Fibroblast of the aortic adventitia (primary cell): ENCODE data around the gene CLEC14A. TPM values are rescaled to one million over a fixed set of nuclear protein-coding genes. Genes with fewer than 3 reads are reported as not detected.

Experiments used
- DNase-seq: peaks from one replicate; pipeline ENCODE4 v3.0.0-alpha.2; 2010; ENCODE audit warnings: low read depth
- H3K4me3 ChIP-seq: 2 replicates; pipeline ENCODE4 v1.5.1; 2011; ENCODE audit warnings: low read depth, mild to moderate bottlenecking, control low read depth, low read length, moderate library complexity
- total RNA-seq: library from RNA; depleted of rRNA; stranded (reverse); fragments of >200 nt; gene quantifications from 2 replicates; pipeline ENCODE4 v1.2.3, GENCODE V29; 2012; ENCODE audit warnings: low replicate concordance
- TF ChIP-seq, protein P1 (sequence below): IDR thresholded peaks from 2 replicates; pipeline ENCODE4 v1.5.1; 2011; ENCODE audit warnings: mild to moderate bottlenecking, low read length, control low read depth, inconsistent platforms; ENCODE audit not compliant: insufficient read depth

The CLEC14A gene
- total RNA-seq, 1 donor: 0.63 TPM

DNA sequence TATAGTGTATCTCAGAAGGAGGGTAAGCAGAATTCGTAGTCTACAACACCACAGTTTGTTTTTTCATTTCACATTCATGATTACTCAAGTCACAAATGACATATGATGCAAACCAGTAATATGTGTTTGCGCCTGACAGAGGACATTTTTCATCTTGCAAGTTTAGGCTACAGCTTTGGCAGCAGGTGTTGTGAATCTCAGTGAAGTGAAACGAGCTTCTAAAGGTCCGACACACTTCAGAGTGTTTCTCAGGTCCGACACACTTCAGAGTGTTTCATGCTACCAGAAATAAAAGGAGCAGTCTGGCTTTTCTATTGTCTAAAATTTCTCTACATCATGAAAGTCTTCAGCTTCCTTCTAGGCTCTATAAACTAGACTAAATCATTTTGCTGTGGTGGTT, 22.7 kb downstream of the CLEC14A start:
- no peak for DNase-seq
- TF ChIP-seq, protein P1, sequence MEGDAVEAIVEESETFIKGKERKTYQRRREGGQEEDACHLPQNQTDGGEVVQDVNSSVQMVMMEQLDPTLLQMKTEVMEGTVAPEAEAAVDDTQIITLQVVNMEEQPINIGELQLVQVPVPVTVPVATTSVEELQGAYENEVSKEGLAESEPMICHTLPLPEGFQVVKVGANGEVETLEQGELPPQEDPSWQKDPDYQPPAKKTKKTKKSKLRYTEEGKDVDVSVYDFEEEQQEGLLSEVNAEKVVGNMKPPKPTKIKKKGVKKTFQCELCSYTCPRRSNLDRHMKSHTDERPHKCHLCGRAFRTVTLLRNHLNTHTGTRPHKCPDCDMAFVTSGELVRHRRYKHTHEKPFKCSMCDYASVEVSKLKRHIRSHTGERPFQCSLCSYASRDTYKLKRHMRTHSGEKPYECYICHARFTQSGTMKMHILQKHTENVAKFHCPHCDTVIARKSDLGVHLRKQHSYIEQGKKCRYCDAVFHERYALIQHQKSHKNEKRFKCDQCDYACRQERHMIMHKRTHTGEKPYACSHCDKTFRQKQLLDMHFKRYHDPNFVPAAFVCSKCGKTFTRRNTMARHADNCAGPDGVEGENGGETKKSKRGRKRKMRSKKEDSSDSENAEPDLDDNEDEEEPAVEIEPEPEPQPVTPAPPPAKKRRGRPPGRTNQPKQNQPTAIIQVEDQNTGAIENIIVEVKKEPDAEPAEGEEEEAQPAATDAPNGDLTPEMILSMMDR: no peak
- H3K4me3 ChIP-seq: no peak overlapping the region

DNA sequence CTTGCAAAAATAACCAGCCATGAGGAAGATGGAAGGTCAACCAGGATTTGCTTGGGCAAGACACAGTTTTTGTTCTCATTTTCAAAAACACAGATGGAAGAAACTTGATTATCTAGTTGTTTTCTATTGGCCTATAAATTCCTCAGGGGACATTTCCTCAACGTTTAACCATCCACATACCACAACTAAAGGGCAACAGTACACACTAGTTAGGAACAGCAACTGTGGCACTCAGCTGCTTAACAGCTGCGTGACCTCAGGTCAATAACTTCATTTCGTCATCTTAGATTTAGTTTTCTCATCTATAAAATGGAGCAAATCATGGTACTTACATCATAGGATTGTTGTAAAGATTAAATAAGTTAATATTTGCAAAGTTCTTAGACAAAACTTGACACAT, 29.5 kb downstream of the CLEC14A start:
- DNase-seq: no peak
- H3K4me3 ChIP-seq: no peak overlapping the region
- TF ChIP-seq, protein P1: no peak

DNA sequence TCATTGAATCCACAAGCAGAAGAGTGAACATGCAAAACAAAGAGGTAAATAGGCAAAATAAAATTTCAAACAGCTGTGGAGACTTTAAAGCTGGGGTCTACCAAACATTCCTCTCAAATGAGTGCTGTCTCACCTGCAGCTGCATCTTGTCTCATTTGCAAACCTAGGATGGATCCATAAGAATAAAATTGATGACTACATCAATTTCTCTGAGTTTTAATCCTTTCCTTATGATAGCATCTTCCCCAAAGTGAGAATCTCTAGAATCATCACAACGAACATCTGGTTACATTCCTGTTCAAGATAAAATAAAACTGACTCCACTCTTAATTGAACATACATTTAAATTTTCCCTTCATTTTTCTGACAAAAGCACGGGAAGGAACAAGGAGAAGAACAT, 29.9 kb downstream of the CLEC14A start:
- TF ChIP-seq, protein P1: no peak
- no peak for DNase-seq
- H3K4me3 ChIP-seq: no peak overlapping the region

DNA sequence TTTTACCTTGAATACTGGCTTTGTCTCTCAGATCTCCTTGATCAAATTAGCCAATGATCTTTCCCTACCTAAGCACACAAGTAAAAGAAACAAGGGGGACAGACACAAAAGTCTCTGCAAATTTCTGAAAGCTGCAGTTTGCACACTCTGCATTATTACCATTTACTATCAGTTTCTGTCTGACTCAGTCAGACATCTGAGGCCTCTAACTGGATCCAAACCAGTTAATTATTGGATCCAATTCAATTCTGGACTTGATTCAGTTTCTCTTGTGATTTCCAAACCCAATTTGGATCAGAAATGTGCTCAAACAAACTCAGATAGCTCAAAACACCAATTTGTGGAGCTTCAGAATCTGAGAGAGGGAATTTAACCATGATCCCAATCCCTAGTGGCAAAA, 31.6 kb downstream of the CLEC14A start:
- TF ChIP-seq, protein P1: no peak
- H3K4me3 ChIP-seq: no peak overlapping the region
- peak; percentile 35 for DNase-seq

DNA sequence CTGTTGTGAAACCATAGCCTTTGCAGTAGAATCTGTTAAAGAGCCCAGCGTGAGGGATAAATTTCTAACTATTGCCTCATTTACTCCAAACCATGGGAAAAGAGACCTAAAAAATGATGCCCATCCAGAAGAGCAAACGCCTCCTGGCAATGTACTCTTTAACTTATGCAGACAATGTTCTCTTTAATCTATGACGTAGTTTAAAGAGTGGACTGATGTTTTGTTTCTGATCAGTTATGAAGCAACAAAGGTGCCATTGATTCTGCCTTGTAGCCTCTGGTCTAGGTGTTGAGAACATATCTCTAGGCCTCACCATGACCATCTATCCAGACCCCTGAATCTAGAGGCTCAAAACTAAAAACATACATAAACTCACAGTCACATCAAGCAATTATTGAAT, 34.8 kb downstream of the CLEC14A start:
- TF ChIP-seq, protein P1: no peak
- DNase-seq: no peak

DNA sequence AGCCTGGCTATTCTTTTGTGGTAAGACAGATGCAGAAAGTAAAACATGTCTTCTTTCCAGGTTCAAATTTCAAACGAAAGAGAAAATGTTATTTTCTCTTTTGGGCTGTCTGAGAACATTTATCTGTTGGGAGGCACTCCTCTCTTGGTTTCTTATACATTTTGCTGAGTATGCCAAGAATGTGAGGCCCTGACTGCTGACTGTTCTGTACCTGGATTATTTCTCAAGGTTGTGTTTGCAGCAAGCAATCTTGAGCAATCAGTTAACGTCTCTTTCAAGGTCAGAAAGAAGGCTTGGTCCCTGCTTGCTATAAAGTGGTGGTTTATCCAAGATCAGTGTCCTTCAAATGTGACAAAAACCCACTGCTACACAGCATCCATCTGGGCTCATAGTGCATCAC, 38.3 kb downstream of the CLEC14A start:
- DNase-seq: no peak
- TF ChIP-seq, protein P1: no peak
- H3K4me3 ChIP-seq: no peak overlapping the region

More for the DNA sequence above, 34.8 kb downstream of the CLEC14A start:
- no peak overlapping the region for H3K4me3 ChIP-seq

DNA sequence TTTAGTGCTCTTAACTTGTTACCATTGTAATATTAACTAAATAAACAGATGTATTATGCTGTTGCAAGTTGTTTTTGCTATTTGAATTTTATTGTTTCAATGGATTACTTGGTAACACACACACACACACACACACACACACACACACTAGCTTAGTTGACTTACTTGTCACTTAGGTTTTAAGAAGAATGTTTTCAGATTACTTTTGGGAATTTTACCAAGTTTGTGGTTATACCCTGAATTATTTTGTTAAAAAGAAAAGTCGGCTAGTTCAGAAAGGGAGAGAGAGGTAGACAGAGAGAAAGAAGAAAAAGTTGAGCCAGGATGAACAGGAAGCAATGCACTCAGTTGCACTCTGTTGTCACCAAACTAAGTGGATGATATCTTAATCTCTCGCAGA, 42.9 kb downstream of the CLEC14A start:
- peak; percentile 27 for DNase-seq
- H3K4me3 ChIP-seq: no peak overlapping the region
- TF ChIP-seq, protein P1: no peak
